ENCODE data around the gene TTC19. TPM values are rescaled to one million over a fixed set of nuclear protein-coding genes. Genes with fewer than 3 reads are reported as not detected.
A peak's percentile ranks its signal among the peaks of the same experiment; 100 is the strongest.

Gene TTC19
- total RNA-seq, 1 donor from 2014 or later, result 35.9 TPM

DNA sequence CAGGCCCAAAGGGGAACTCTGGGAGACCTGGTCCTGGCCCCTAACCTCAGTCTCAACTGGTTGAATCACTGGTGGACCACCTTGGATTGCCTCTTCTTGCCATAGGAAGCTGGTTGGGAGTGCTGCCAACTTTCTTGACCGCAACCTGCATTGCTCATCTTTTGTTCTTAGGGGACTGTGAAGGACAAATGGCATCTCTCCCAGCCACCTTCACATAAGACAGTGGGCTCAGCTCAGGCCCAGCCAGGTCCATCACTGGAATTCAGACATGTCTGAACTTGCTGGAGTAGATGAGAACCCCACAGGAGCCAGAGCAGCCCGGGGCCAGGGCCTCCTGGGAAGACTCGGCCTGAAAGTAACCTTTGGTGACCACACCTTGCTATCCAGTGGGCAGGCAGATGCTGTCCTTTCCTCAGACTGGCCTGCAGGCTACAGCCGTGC lies 35.9 kb upstream of the TTC19 start:
- Mint-ChIP-seq H3K27me3 (ENCODE audit: unreplicated experiment) (peaks cover 4% of the 10 kb centered on the region), H3K9me3 (ENCODE audit: unreplicated experiment) (no peaks in the 10 kb centered on the region), H3K27ac (ENCODE audit: unreplicated experiment) (no peak overlapping the region), H3K4me3 (ENCODE audit: unreplicated experiment) (no peak overlapping the region), H3K36me3 (ENCODE audit: unreplicated experiment) (no peaks in the 10 kb centered on the region), H3K4me1 (ENCODE audit: low read depth, unreplicated experiment) (peaks cover 17% of the 10 kb centered on the region)
- TF ChIP-seq, protein P1, sequence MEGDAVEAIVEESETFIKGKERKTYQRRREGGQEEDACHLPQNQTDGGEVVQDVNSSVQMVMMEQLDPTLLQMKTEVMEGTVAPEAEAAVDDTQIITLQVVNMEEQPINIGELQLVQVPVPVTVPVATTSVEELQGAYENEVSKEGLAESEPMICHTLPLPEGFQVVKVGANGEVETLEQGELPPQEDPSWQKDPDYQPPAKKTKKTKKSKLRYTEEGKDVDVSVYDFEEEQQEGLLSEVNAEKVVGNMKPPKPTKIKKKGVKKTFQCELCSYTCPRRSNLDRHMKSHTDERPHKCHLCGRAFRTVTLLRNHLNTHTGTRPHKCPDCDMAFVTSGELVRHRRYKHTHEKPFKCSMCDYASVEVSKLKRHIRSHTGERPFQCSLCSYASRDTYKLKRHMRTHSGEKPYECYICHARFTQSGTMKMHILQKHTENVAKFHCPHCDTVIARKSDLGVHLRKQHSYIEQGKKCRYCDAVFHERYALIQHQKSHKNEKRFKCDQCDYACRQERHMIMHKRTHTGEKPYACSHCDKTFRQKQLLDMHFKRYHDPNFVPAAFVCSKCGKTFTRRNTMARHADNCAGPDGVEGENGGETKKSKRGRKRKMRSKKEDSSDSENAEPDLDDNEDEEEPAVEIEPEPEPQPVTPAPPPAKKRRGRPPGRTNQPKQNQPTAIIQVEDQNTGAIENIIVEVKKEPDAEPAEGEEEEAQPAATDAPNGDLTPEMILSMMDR (IDR thresholded peaks at IDR 0.05; ENCODE audit: partially characterized antibody, unreplicated experiment), result no peak
- no peak for DNase-seq

DNA sequence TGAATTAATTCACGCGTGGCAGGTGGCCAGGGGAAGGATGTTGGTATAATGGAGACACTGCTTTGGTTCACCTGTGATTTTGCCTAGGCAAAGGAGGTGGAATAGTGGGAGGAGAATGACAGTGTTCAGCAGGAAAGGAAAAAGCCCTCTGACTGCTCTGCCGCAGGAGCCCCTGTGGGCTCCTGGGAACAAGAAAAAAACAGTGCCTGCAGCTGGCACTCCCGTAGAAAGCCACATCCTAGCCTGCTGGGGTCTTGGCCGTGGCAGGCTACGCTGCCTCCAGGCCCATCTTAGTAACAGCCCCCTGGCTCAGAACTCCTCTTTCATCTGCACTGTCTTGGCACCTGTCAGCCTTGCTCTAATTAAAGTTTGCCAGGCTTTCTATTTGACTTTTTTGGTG lies 34.1 kb upstream of the TTC19 start:
- DNase-seq, result no peak
- H3K4me3 Mint-ChIP-seq (ENCODE audit: unreplicated experiment), result no peak overlapping the region
- peaks cover 5% of the 10 kb centered on the region for H3K27me3 Mint-ChIP-seq (ENCODE audit: unreplicated experiment)
- H3K9me3 Mint-ChIP-seq (ENCODE audit: unreplicated experiment), result peaks cover 2% of the 10 kb centered on the region
- TF ChIP-seq, protein P1 (IDR thresholded peaks at IDR 0.05; ENCODE audit: partially characterized antibody, unreplicated experiment), result no peak
- H3K27ac Mint-ChIP-seq (ENCODE audit: unreplicated experiment), result no peak overlapping the region
- H3K4me1 Mint-ChIP-seq (ENCODE audit: low read depth, unreplicated experiment), result peaks cover 16% of the 10 kb centered on the region
- H3K36me3 Mint-ChIP-seq (ENCODE audit: unreplicated experiment), result no peaks in the 10 kb centered on the region

DNA sequence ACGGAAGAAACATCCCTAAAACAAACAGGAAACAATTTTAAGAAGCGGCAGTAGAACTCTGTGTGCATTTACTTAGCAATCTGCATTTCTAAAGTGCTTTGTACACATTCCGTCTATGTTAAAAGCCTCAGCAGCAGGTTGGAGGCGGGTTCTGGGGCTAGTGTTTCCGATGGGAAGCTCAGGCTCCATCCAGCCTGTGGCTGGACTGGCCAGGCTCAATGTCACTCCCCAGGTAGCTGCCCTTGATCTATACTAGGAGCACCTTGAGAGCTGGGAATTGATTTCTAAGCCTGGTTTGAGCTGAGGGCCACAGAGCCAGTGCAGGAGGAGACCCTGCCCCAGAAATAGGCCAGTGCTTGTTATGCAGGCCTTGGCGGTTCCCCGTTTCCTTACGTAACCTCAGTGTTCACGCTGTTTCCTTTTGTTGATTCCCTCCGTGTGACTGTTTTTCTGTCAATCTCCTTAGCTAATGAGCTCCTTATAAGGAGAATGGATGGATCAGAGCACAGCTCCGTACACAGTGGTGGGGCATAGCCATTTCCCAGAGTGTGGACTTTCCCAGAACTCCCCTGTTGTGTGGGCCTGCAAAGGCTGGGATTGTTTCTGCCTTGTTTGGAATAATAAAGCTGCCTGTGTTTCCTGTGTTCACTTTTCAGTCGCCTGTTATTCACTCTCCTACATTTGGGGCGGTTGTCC lies 33.3 kb upstream of the TTC19 start:
- DNase-seq, result no peak
- peaks cover 2% of the 10 kb centered on the region for H3K9me3 Mint-ChIP-seq (ENCODE audit: unreplicated experiment)
- peaks cover 5% of the 10 kb centered on the region for H3K27me3 Mint-ChIP-seq (ENCODE audit: unreplicated experiment)
- H3K27ac Mint-ChIP-seq (ENCODE audit: unreplicated experiment), result no peak overlapping the region
- peaks cover 16% of the 10 kb centered on the region for H3K4me1 Mint-ChIP-seq (ENCODE audit: low read depth, unreplicated experiment)
- H3K4me3 Mint-ChIP-seq (ENCODE audit: unreplicated experiment), result peak overlapping the region; percentile 49
- TF ChIP-seq, protein P1 (IDR thresholded peaks at IDR 0.05; ENCODE audit: partially characterized antibody, unreplicated experiment), result no peak
- no peaks in the 10 kb centered on the region for H3K36me3 Mint-ChIP-seq (ENCODE audit: unreplicated experiment)

DNA sequence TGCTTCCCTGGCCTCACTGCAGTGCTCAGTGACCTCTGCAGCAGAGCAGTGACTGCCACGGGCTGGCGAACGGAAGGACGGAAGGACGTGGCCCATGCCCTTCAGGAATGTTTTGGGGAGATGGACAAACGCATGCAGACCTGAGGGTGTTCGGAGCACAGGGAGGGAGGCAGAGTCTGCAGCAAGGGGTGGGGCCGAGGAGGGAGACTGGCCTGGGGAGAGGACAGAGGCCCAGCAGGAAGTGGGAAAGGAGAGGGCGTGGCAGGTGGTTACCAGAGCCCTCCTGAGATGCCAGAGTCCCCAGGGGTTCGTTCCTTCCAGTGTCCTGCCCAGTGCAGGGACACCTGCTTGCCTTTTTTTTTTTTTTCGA lies 32.8 kb upstream of the TTC19 start:
- TF ChIP-seq, protein P1 (IDR thresholded peaks at IDR 0.05; ENCODE audit: partially characterized antibody, unreplicated experiment), result no peak
- Mint-ChIP-seq H3K4me1 (ENCODE audit: low read depth, unreplicated experiment) (peaks cover 16% of the 10 kb centered on the region), H3K27ac (ENCODE audit: unreplicated experiment) (no peak overlapping the region), H3K36me3 (ENCODE audit: unreplicated experiment) (no peaks in the 10 kb centered on the region), H3K9me3 (ENCODE audit: unreplicated experiment) (peaks cover 2% of the 10 kb centered on the region), H3K27me3 (ENCODE audit: unreplicated experiment) (peaks cover 5% of the 10 kb centered on the region), H3K4me3 (ENCODE audit: unreplicated experiment) (peak overlapping the region; percentile 49)
- DNase-seq, result no peak

DNA sequence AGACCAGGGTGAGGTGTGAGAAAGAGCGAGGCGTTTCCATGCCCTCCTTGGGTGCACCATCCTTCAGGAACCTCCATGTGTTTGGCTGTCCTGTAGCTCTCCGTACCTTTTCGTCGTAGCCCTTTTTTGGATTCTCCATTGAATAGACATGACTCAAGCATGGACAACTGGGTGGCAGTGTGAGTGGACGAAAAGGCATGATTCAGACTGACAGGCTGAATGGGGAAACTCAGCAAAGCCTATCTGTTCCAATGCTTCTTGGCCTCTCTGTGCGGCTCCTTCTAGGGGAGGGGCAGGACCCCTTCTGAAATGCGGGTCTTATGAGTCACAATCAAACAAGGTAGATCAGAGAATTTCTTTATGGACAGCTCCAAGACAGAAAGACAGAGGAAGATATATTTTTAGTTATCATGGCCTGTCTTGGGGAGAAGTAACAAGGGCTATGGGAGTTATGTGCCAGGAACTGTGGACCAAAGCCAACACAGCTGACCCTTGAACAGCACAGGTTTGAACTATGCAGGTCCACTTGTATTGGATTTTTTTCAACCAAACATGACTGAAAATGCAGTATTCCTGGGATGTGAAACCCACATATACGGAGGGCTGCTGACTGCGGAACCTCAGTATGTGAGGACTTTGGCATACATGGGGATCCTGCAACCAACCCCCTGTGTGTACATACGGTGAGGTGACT lies 31.8 kb upstream of the TTC19 start:
- H3K27me3 Mint-ChIP-seq (ENCODE audit: unreplicated experiment), result peaks cover 5% of the 10 kb centered on the region
- H3K4me3 Mint-ChIP-seq (ENCODE audit: unreplicated experiment), result no peak overlapping the region
- peaks cover 16% of the 10 kb centered on the region for H3K4me1 Mint-ChIP-seq (ENCODE audit: low read depth, unreplicated experiment)
- peaks cover 2% of the 10 kb centered on the region for H3K9me3 Mint-ChIP-seq (ENCODE audit: unreplicated experiment)
- no peak overlapping the region for H3K27ac Mint-ChIP-seq (ENCODE audit: unreplicated experiment)
- H3K36me3 Mint-ChIP-seq (ENCODE audit: unreplicated experiment), result no peaks in the 10 kb centered on the region
- TF ChIP-seq, protein P1 (IDR thresholded peaks at IDR 0.05; ENCODE audit: partially characterized antibody, unreplicated experiment), result no peak
- DNase-seq, result no peak

All from glutamatergic neuron (in vitro differentiated cells).